Measurements from ENCODE around the gene IL16. TPM values are rescaled to one million over a fixed set of nuclear protein-coding genes. Genes with fewer than 3 reads are reported as not detected.

The IL16 gene
- total RNA-seq, 1 experiment from 2014 or later: 0.81 TPM

DNA sequence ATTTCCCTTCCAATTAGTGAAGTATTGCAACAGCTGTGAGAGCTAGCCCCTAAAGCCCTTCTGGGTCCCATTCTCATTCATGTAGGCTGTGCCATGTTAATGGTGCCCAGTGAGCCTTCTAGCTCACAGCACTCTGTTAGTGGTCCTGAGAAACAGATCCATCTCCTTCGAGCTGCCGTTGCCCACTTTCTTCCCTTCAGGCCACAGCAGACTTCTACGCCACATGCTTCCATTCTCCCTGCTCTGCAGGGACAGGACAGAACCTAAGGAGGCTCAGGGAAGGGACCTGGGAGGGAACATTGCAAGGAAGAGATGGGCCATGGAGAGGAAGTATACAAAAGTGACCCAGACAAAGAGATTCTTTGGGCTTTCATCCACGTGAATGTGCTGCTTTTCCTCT, 139.0 kb downstream of the IL16 start:
- no peak overlapping the region for H3K4me3 ChIP-seq (replicated peaks in 1 of 2; ENCODE audit: low read depth in 1 of 2, low read length in 2 of 2)
- intact Hi-C loops (cut with micrococcal nuclease): loop anchor here (1.0 kb wide), 2 partner anchors 60 to 65 kb away; no protein-coding TSS in a partner anchor
- no peak for DNase-seq (ENCODE audit: low read depth, low spot score)
- no peak overlapping the region for H3K27ac ChIP-seq (ENCODE audit: low read depth, low read length)
- H3K4me2 ChIP-seq (ENCODE audit: low read length): no peak overlapping the region
- H3K27me3 ChIP-seq (ENCODE audit: insufficient read depth, low read length): no peaks in the 10 kb centered on the region
- H3K9ac ChIP-seq (ENCODE audit: low read length): no peak overlapping the region
- ChIA-PET RAD21 (ENCODE audit: low non-redundant PET in 1 of 2, low total read pairs in 2 of 2, uncharacterized antibody in 2 of 2, unreplicated experiment in 2 of 2) (interaction anchor here in 1 of 2 experiments (1.7 kb wide), 1 partner anchor 61 kb away, joined by 13 read pairs; no protein-coding TSS in a partner anchor), POLR2A (interaction anchor here (1.4 kb wide), 1 partner anchor 12 kb away, joined by 5 read pairs; the partner anchor contains the start of gene STARD5), CTCF (interaction anchor here (1.2 kb wide), 1 partner anchor 180 kb away, joined by 3 read pairs; no protein-coding TSS in a partner anchor)
- no peaks in the 10 kb centered on the region for H3K36me3 ChIP-seq (ENCODE audit: control insufficient read depth in 1 of 2, insufficient read depth in 2 of 2, low read length in 2 of 2)
- TF ChIP-seq EGR1 (IDR thresholded peaks at IDR 0.05; ENCODE audit: low read depth) (no peak), ELF1 (IDR thresholded peaks at IDR 0.05; ENCODE audit: borderline replicate concordance, low read depth) (no peak), ZNF274 (IDR thresholded peaks at IDR 0.05; ENCODE audit: low read depth, low read length) (no peak), SRF (IDR thresholded peaks at IDR 0.05; ENCODE audit: low read depth) (no peak), POLR2A (IDR thresholded peaks at IDR 0.05; ENCODE audit: borderline replicate concordance, extremely low read depth, insufficient read depth, insufficient read length) (no peak), JUND (IDR thresholded peaks at IDR 0.05) (no peak)
- ATAC-seq: no peak
- H2AFZ ChIP-seq (ENCODE audit: low read depth, low read length, poor library complexity, severe bottlenecking): no peak overlapping the region
- no peaks in the 10 kb centered on the region for H3K9me2 ChIP-seq (ENCODE audit: insufficient read depth)
- H3K4me1 ChIP-seq (ENCODE audit: control insufficient read depth in 1 of 2, insufficient read depth in 2 of 2, low read length in 2 of 2): peaks cover 15 to 16% of the 10 kb centered on the region in 2 experiments
- no TSS peak for BruUV-seq (replicated peaks)
- no peaks in the 10 kb centered on the region for H3K79me2 ChIP-seq (ENCODE audit: insufficient read depth, low read length)
- no peaks in the 10 kb centered on the region for H3K9me3 ChIP-seq (ENCODE audit: control insufficient read depth in 1 of 2, insufficient read depth in 1 of 2, low read depth in 1 of 2, low read length in 2 of 2)
- H4K20me1 ChIP-seq (ENCODE audit: insufficient read depth): no peaks in the 10 kb centered on the region

GRCh38 chr15:81336568-81336967, 139.9 kb downstream of the IL16 start:
- POLR2A ChIA-PET: interaction anchor here (0.6 to 1.6 kb wide), 2 partner anchors 13 to 53 kb away, joined by 3 to 5 read pairs; partner anchors contain the start of gene STARD5
- Histone ChIP-seq H3K9me3 (ENCODE audit: control insufficient read depth in 1 of 2, insufficient read depth in 1 of 2, low read depth in 1 of 2, low read length in 2 of 2) (no peaks in the 10 kb centered on the region), H4K20me1 (ENCODE audit: insufficient read depth) (no peaks in the 10 kb centered on the region), H3K4me1 (ENCODE audit: control insufficient read depth in 1 of 2, insufficient read depth in 2 of 2, low read length in 2 of 2) (peaks cover 15 to 16% of the 10 kb centered on the region in 2 experiments), H3K27me3 (ENCODE audit: insufficient read depth, low read length) (no peaks in the 10 kb centered on the region), H3K27ac (ENCODE audit: low read depth, low read length) (no peak overlapping the region), H3K4me3 (replicated peaks in 1 of 2; ENCODE audit: low read depth in 1 of 2, low read length in 2 of 2) (no peak overlapping the region), H3K79me2 (ENCODE audit: insufficient read depth, low read length) (no peaks in the 10 kb centered on the region), H3K36me3 (ENCODE audit: control insufficient read depth in 1 of 2, insufficient read depth in 2 of 2, low read length in 2 of 2) (no peaks in the 10 kb centered on the region), H3K9ac (ENCODE audit: low read length) (no peak overlapping the region), H3K4me2 (ENCODE audit: low read length) (no peak overlapping the region), H2AFZ (ENCODE audit: low read depth, low read length, poor library complexity, severe bottlenecking) (no peak overlapping the region), H3K9me2 (ENCODE audit: insufficient read depth) (no peaks in the 10 kb centered on the region)
- DNase-seq (ENCODE audit: low read depth, low spot score) (peak; percentile 3), ATAC-seq (peak; percentile 80)
- CTCF ChIA-PET: interaction anchor here (0.6 to 1.1 kb wide), 6 partner anchors 9 to 230 kb away, joined by 3 to 17 read pairs (median 6); partner anchors contain the start of gene STARD5
- TF ChIP-seq CTCF (IDR thresholded peaks at IDR 0.05 in 2 of 3, conservative IDR thresholded peaks at IDR 0.05 in 1 of 3; ENCODE audit: borderline replicate concordance in 1 of 3, insufficient read depth in 1 of 3, low read depth in 2 of 3, low read length in 2 of 3): peak; percentile 48 to 59 (median 59); a peak in 5 of 6 replicates
- TF ChIP-seq RAD21 (IDR thresholded peaks at IDR 0.05; ENCODE audit: low read depth): peak; percentile 73
- no peak for TF ChIP-seq SIN3A (IDR thresholded peaks at IDR 0.05; ENCODE audit: low read depth)
- TF ChIP-seq ZNF274 (IDR thresholded peaks at IDR 0.05; ENCODE audit: low read depth, low read length): no peak
- no peak for TF ChIP-seq EZH2 (IDR thresholded peaks at IDR 0.05)
- no peak for TF ChIP-seq CBX3 (IDR thresholded peaks at IDR 0.05; ENCODE audit: low read depth)
- no peak for TF ChIP-seq EGR1 (IDR thresholded peaks at IDR 0.05; ENCODE audit: low read depth)
- no peak for TF ChIP-seq REST (IDR thresholded peaks at IDR 0.05; ENCODE audit: low read depth)
- RAD21 ChIA-PET (ENCODE audit: low non-redundant PET in 1 of 2, low total read pairs in 2 of 2, uncharacterized antibody in 2 of 2, unreplicated experiment in 2 of 2): interaction anchor here (1.0 to 1.7 kb wide), 2 partner anchors 62 kb away, joined by 6 to 13 read pairs; no protein-coding TSS in a partner anchor
- intact Hi-C loops (cut with micrococcal nuclease): loop anchor here (1.0 kb wide), 2 partner anchors 61 to 64 kb away; no protein-coding TSS in a partner anchor
- no TSS peak for BruUV-seq (replicated peaks)

Data from HCT116 (cell line).